GM10266 (cell line): Measurements from ENCODE around the gene KRT80.

ENCODE experiments used
- DNase-seq: peaks from one replicate; pipeline ENCODE4 v3.0.0; 2012; ENCODE audit errors: extremely low spot score
- TF ChIP-seq, protein P1 (sequence below): IDR thresholded peaks from 2 replicates; pipeline ENCODE4 v1.5.1; 2012; ENCODE audit warnings: mild to moderate bottlenecking, low read depth; ENCODE audit not compliant: control insufficient read depth, insufficient read depth; ENCODE audit errors: missing control alignments

The KRT80 gene

DNA sequence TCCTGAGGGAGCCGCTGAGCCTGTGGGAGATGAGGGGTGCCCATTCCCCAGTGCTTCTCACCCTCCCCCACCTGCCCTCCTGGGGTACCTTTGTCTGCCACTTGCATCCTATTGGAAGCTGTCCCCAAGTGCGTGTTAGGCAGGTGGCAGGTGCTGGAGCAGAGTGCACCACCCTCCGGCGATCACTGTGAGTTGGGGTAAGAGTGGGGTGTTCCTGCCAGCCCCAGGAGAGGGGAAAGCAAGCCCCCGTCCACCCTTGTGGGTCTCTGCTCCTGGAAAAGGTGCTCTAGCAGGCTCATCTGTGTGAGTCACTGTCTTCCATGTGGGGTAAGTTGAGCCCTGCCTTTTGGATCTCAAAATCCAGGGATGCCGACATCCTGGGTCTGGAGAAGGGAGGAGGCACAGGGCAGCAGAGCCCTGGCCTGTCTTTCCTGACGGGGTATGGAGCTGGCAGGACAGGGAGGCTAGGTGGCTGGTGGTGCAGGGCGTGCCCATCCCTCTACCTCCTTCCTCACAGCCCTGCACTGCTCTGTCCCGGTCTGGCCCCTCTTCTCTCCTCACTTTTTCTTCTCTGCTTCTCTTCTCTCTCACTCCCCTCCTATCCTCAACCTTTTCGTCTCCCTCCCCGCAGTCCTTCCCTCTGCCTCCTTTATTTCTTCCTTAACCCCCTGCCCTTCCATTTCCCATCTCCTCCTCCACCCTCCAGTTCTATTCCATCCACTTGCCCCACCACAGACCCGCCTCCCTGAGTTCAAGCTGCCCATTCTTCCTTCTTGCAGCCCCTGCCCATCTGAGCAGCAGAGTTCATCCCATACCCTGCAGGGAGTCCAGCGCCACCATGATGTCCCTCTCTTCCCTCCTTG lies 21.1 kb upstream of the KRT80 start:
- DNase-seq = no peak
- TF ChIP-seq, protein P1, sequence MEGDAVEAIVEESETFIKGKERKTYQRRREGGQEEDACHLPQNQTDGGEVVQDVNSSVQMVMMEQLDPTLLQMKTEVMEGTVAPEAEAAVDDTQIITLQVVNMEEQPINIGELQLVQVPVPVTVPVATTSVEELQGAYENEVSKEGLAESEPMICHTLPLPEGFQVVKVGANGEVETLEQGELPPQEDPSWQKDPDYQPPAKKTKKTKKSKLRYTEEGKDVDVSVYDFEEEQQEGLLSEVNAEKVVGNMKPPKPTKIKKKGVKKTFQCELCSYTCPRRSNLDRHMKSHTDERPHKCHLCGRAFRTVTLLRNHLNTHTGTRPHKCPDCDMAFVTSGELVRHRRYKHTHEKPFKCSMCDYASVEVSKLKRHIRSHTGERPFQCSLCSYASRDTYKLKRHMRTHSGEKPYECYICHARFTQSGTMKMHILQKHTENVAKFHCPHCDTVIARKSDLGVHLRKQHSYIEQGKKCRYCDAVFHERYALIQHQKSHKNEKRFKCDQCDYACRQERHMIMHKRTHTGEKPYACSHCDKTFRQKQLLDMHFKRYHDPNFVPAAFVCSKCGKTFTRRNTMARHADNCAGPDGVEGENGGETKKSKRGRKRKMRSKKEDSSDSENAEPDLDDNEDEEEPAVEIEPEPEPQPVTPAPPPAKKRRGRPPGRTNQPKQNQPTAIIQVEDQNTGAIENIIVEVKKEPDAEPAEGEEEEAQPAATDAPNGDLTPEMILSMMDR = no peak

DNA sequence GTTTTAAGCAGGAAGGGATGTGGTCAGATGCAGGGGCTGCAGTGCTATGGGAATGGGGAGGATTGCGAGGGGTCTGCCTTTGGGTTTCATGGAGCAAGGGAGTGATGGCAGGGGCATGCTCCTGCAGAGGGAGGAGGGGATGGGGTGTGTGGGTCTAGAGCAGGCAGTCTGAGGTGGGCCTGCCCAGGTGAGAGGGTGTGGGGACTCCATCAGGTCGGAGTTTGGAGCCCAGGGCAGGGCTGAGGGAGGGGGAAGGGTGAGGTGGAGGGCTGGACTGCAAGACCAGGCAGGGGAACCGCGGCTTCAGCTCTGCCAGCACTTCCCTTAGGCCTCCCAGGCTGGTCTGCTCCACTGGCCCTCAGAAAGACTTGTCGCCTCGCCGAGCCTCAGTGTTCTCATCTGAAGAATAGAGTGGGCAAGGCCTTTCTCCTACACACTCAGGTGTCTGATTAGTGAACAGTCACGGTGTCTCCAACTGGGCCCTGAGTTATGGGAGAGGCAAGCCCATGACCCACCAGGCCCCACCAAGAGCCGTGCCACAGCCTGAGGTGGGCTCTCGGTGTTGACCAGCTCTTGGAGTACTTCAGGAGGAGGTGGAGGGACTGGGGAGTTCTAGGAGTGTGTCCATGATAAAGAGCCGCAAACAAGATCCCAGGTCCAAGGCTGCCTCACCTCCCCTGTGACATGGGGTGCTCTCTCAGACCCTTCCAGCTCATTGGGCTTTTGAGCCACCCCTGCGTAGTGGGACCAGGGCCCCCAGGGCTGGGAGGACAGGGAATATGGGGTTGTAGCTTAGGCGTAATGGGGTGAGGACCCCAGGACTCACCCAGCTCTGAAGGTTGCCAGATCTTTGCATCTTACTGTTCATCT lies 20.1 kb upstream of the KRT80 start:
- TF ChIP-seq, protein P1 = no peak
- DNase-seq = no peak

DNA sequence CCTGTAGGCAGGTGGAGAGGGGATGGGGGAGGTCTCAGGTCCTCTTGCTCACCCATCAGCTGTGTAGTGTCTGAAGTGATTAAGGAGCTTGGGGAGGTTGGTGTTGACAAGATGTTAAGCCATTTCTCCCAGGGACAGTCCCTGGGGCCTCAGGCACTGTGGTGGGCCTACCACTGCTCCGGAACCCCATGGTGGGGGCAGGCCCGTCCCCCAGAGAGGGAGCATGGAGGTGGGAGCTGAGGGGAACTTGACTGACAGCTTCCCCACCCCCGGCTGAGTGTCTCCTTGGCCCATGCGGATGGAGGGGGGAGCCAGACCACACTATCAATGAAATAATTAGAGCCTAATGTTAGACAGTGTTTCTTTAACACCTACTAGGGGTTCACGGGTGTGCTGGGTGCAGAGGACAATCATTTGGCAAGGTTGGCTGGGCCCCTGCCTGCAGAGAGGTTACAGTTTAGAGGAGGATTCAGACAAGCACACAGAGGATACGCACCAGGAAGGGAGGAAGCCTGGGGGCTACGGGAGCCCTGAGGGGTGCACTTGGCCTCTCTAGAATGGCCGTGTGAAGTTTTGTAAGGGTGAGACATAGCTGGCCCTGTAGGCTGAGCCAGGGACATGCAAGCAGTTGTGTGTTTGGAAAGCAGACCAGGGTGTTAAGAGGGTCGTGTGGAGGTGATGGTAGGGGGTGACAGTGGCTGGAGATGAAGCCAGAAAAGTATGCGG lies 19.3 kb upstream of the KRT80 start:
- TF ChIP-seq, protein P1 = no peak
- no peak for DNase-seq

DNA sequence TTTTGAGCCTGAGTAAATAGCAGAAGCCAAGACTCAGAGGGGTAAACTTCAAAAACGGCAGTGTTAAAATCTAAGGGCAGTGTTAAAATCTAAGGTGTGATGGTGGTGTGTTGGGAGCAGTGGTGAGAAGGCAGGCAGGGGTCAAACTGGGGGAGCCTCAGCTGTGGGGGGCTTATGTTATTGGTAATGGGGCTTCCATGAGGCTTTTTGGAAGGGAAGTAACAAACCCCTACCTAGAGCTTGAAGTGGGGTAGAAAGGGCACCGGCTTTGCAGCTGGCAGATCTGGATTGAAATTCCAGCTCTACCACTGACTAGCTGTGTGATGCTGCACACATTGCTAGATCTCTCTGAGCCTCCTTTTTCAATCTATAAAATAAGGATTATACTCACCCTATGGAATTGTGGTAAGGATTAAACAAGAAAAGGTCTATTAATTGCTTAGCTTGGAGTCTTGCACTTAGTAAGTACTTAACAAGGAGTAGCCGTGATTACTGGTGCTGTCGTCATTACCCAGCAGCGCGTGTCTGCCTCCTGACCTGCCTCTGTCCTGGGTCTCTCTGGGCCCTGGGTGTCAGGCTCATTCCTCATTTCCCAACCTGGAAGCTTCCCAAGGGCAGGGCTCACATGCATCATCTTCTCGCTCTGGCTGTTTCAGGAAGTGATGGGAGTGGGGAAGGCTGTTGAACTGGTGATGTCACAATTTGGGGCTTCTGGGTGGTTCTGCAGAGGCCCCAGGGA lies 18.5 kb upstream of the KRT80 start:
- TF ChIP-seq, protein P1 = no peak
- no peak for DNase-seq

DNA sequence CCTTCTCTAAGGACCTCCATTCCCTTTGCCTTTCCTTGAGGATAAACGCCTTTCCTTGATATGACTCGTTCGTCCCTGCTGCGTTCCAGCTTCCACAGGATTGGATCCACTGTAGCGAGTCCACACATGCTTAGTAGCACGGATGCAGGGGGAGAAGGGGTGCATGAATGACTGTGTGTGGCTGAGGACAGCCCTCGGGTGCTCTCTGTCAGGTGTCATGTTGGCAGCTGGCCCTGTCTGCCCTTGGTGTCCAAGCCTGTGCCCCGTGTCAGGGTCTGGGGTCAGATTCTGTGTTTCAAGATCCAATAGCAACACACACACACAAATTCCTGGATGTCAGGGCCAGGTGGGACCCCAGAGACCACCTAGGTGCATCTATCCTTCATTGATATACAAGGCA lies 17.5 kb upstream of the KRT80 start:
- TF ChIP-seq, protein P1 = no peak
- no peak for DNase-seq

DNA sequence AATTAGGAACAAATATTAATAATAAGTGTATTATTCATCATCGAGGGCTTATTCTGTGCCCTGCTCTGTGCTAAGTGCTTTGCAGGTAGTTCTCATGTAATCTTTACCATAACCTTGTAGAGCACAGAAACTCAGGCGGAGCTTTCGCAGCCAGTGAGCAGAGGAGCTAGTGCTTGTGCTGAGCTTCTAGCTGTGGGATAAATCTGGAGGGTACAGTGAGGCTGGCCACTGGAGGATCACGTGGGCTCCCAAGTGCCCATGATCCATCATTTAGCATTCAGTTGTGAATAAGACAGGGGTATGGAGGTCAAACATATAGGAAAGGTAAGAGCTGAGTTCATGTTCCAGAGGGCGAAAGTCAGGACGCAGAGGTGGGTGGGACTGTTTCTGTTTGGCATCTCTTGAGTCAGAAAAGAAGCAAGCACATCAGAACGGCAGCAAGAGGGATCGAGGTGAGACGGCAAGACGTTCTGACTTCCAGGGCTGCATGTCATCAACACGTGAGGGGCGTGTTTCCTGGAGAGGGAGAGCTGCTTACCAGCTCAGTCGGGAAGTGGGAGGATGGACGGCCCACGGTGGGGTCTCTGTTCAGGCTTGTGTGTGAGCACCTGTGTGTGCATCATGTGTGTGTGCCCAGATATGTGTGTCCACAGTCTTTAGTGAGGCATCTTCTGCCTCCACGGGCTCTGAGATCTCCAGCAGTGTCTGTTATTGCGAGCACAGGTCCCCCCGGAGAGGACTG lies 16.8 kb upstream of the KRT80 start:
- DNase-seq = no peak

More for the DNA sequence above, 16.8 kb upstream of the KRT80 start:
- TF ChIP-seq, protein P1 = no peak
